Cardiac fibroblast (primary cell): Measurements from ENCODE around the gene RPL5.

Source experiments
- DNase-seq, 2 donors: peaks; one replicate each; pipeline versions ENCODE4 v3.0.0 to v3.0.0-alpha.2; 2010; ENCODE audit warnings: low read depth in 2 of 2
- H3K4me3 ChIP-seq, 2 donors: replicated peaks in 1 of 2; 1 replicate in 1 of 2; 2 replicates in 1 of 2; pipeline ENCODE4 v1.5.1; 2011; ENCODE audit warnings: low read depth in 2 of 2, low read length in 2 of 2, mild to moderate bottlenecking in 2 of 2, moderate library complexity in 1 of 2
- CTCF ChIP-seq: IDR thresholded peaks from one replicate; pipeline ENCODE4 v1.5.1; 2011; ENCODE audit warnings: low read depth, mild to moderate bottlenecking, low read length, inconsistent platforms

The RPL5 gene

GRCh38 chr1:92817986-92818764, 13.7 kb upstream of the RPL5 start:
- H3K4me3 ChIP-seq, result no peak overlapping the region
- DNase-seq, result peak; percentile 56 to 70
- peak; percentile 84 for TF ChIP-seq CTCF

- TF ChIP-seq CTCF, result no peak
- H3K4me3 ChIP-seq, result no peak overlapping the region
- DNase-seq, result peak in 1 of 2 donors; percentile 44
Observed at GRCh38 chr1:92820024-92820423, 11.8 kb upstream of the RPL5 start.

GRCh38 chr1:92820551-92820950, 11.3 kb upstream of the RPL5 start:
- peak in 1 of 2 donors; percentile 47 for DNase-seq
- no peak overlapping the region for H3K4me3 ChIP-seq
- TF ChIP-seq CTCF, result no peak

- H3K4me3 ChIP-seq, result no peak overlapping the region
- peak; percentile 73 to 76 for DNase-seq
- no peak for TF ChIP-seq CTCF
Observed at GRCh38 chr1:92822879-92823278, 9.0 kb upstream of the RPL5 start.

- peak in 1 of 2 donors; percentile 56 for DNase-seq
- no peak overlapping the region for H3K4me3 ChIP-seq
- TF ChIP-seq CTCF, result no peak
Observed at GRCh38 chr1:92826792-92827191, 5.0 kb upstream of the RPL5 start.

GRCh38 chr1:92831368-92831761, 475 bp upstream of the RPL5 start:
- no peak for TF ChIP-seq CTCF
- H3K4me3 ChIP-seq, result no peak overlapping the region
- no peak for DNase-seq
